Measurements from ENCODE around the gene MYRIP. TPM values are rescaled to one million over a fixed set of nuclear protein-coding genes. Genes with fewer than 3 reads are reported as not detected.

The MYRIP gene
- total RNA-seq, 1 experiment from 2014 or later, result 0.44 TPM

GRCh38 chr3:40213556-40213955, 404.1 kb downstream of the MYRIP start:
- Histone ChIP-seq H3K4me2 (ENCODE audit: low read length) (no peak overlapping the region), H3K79me2 (ENCODE audit: insufficient read depth, low read length) (no peaks in the 10 kb centered on the region), H3K4me3 (replicated peaks in 1 of 2; ENCODE audit: low read depth in 1 of 2, low read length in 2 of 2) (no peak overlapping the region), H3K9me2 (ENCODE audit: insufficient read depth) (no peaks in the 10 kb centered on the region), H3K36me3 (ENCODE audit: control insufficient read depth in 1 of 2, insufficient read depth in 2 of 2, low read length in 2 of 2) (no peaks in the 10 kb centered on the region), H3K9me3 (ENCODE audit: control insufficient read depth in 1 of 2, insufficient read depth in 1 of 2, low read depth in 1 of 2, low read length in 2 of 2) (no peaks in the 10 kb centered on the region), H3K27me3 (ENCODE audit: insufficient read depth, low read length) (0 out of 2 replicates have a peak, but pooled peaks cover 10% of the 10 kb centered on the region), H4K20me1 (ENCODE audit: insufficient read depth) (no peaks in the 10 kb centered on the region), H3K4me1 (ENCODE audit: control insufficient read depth in 1 of 2, insufficient read depth in 2 of 2, low read length in 2 of 2) (0 out of 4 replicates have a peak, but pooled peaks cover 0 to 3% of the 10 kb centered on the region in 2 experiments), H3K9ac (ENCODE audit: low read length) (no peak overlapping the region), H3K27ac (ENCODE audit: low read depth, low read length) (no peak overlapping the region), H2AFZ (ENCODE audit: low read depth, low read length, poor library complexity, severe bottlenecking) (no peak overlapping the region)
- ChIA-PET CTCF (no interaction called here), POLR2A (no interaction called here), RAD21 (ENCODE audit: low non-redundant PET in 1 of 2, low total read pairs in 2 of 2, uncharacterized antibody in 2 of 2, unreplicated experiment in 2 of 2) (no interaction called here)
- ATAC-seq (no peak), DNase-seq (ENCODE audit: low read depth, low spot score) (no peak)
- TF ChIP-seq SP1 (IDR thresholded peaks at IDR 0.05; ENCODE audit: low read depth) (no peak), EZH2phosphoT487 (IDR thresholded peaks at IDR 0.05; ENCODE audit: borderline replicate concordance) (no peak), FOSL1 (IDR thresholded peaks at IDR 0.05; ENCODE audit: low read depth) (no peak), CBX3 (IDR thresholded peaks at IDR 0.05; ENCODE audit: low read depth) (no peak), SIN3A (IDR thresholded peaks at IDR 0.05; ENCODE audit: low read depth) (no peak), REST (IDR thresholded peaks at IDR 0.05; ENCODE audit: low read depth) (no peak), EZH2 (IDR thresholded peaks at IDR 0.05) (no peak), EGR1 (IDR thresholded peaks at IDR 0.05; ENCODE audit: low read depth) (no peak)
- TF ChIP-seq, protein P1, sequence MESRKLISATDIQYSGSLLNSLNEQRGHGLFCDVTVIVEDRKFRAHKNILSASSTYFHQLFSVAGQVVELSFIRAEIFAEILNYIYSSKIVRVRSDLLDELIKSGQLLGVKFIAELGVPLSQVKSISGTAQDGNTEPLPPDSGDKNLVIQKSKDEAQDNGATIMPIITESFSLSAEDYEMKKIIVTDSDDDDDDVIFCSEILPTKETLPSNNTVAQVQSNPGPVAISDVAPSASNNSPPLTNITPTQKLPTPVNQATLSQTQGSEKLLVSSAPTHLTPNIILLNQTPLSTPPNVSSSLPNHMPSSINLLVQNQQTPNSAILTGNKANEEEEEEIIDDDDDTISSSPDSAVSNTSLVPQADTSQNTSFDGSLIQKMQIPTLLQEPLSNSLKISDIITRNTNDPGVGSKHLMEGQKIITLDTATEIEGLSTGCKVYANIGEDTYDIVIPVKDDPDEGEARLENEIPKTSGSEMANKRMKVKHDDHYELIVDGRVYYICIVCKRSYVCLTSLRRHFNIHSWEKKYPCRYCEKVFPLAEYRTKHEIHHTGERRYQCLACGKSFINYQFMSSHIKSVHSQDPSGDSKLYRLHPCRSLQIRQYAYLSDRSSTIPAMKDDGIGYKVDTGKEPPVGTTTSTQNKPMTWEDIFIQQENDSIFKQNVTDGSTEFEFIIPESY (IDR thresholded peaks at IDR 0.05; ENCODE audit: extremely low read depth, insufficient replicate concordance, low read length), result no peak
- BruUV-seq (replicated peaks), result no TSS peak
- intact Hi-C loops (cut with micrococcal nuclease), result no loop called here

All from HCT116 (cell line).